NCI-H1105 treated with DMSO at 0.1 percent for 48 hours (cell line): ENCODE measurements around the gene KCNMA1.

Experiments
- DNase-seq: peaks from one replicate; lab custom pipeline; 2025; lab: John Stamatoyannopoulos, UW

Gene KCNMA1

GRCh38 chr10:77111611-77112550 lies 525.7 kb downstream of the KCNMA1 start:
- DNase-seq: peak; percentile 46

DNA sequence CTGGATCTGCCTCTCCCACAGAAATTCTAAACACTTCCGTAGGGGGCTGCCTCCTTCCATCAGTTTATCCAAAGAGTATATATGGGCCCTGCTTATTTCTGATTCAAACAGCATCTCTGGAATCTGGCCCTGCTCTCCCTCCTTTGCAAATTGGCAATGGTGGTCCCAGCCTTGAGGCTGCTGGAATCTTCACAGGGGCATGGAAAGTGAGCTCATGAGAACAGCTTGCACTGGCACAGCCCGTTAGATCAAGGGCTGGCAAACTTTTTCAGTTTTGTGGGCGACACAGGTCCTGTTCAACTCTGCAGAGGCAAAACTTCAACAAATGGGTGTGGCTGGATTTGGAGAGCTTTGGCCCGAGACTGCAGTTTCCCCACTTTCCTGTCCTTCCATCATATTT lies 526.9 kb downstream of the KCNMA1 start:
- no peak for DNase-seq

DNA sequence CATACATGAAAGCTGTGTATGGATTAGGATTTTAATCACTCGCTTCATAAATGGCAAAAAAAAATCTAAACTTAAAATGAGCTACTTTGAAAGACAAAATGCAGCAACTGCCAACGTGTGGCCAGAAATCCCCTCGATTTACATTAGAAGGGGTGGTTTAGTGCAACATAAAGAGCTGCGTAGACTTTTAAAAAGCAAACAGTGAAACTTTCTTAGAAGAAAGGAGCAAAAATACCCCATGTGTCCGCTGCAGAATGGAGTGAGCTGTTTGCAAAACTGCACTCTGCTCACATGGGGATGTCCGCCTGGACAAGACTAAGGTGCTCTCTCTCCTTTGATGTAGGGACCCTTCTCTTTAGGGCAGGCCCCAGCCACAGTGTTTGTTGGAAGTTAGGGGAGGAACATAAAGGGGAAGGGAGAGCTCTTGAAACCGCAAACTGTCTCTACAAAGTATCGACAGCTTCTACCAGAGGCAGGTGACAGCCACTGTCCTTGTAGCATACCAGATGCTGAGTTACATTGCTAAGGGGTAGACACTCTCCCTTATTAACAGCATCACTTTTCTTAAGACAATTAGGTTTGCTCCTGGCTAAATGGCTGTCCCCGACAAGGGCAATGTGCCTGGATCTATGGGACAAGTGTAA lies 528.1 kb downstream of the KCNMA1 start:
- DNase-seq: no peak

- no peak for DNase-seq
Observed at GRCh38 chr10:77106676-77107075, 530.9 kb downstream of the KCNMA1 start.

DNA sequence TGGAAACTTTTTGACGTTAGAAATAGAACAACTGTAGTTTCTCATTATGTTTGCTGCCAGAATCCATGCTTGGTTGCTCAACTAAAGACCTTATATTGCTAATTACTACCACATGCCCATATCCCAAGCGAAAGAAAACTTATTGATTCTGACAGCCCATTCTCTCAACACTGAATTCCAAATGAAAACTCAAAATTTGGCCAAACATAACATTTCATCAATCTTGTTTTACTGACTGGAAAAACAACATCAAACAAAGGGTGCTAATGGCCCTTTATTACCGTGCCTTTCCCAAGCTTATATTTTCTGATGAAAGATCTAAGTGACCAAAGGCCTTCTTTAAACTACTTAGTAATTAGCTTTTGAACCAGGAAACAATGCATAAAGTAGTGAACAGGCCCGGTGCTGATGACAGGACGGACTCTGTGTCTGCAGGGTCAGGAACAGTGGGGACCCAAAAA lies 531.8 kb downstream of the KCNMA1 start:
- DNase-seq: no peak

- DNase-seq: no peak
Observed at GRCh38 chr10:77104459-77104980, 533.1 kb downstream of the KCNMA1 start.

DNA sequence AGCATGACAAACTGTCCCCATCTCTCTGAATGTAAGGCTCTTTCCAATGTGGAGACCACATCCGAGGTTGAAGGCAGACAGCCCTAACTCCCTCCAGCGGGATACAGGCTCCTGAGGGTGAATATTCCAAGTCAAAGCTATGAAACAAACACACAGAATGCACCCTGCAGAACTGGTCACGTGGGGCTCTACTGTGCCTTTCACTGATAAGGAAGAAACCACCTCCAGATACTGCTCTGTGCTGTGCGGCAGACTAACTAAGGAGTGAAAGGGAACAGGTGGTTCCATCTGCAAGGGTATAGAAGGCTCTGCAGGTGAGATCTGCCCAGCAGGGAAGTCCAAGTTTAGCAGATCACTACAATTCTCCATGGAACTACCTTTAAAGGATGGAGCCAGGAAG lies 534.4 kb downstream of the KCNMA1 start:
- no peak for DNase-seq

DNA sequence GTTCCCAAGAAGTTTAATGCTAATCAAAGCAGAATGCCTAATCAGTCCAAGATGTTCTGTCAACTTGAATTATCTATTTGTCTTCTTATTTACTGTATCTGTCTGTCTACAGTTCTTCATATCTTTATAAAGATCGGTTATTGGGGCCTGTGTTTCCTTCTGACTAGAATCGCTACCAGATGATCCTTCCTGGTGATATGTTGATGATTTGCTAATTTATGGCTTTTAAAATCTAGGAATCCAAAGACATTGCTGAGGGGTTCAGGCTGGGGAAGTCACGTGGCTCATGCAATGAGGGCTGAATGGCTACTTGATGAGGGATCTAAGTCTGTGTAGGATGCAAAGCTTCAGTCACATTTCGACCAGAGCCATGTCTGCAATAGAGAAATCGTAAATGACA lies 536.3 kb downstream of the KCNMA1 start:
- DNase-seq: no peak

DNA sequence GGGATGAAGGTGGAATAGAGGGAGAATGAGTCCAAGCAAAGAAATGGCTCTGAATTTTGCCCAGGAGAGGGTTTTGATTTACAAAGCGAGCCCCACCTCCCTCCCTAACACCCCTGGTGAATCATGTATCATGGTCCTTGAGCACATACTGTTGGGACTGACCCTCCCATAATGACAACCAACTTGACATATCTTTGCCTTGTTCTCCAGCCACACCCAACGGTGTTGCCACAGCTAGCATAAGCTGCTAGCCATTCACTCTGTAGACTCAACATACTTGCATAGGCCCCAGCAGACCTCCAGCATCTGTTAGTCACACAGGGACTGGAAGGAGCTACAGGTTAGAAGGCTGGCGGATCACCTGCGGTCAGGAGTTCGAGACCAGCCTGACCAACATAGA lies 538.5 kb downstream of the KCNMA1 start:
- DNase-seq: no peak

DNA sequence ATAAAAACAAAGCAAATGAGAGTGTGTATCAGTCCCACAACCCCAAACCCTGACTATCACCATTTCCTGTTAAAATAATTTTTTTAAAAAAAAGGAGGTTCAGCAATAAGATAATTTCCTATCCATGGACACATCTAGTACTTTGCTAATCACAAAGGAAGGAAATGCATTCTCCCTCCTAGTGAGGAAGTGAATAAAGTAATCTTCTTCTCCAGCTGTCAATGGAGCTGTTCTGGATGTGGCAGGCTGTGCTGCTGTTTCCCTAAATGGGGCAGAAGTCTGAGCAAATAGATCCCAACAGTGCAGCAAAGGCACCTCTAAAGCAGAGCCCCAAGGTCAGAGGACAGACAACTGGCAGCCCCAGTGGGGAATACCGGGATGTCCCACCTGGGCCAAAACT lies 540.0 kb downstream of the KCNMA1 start:
- DNase-seq: no peak

DNA sequence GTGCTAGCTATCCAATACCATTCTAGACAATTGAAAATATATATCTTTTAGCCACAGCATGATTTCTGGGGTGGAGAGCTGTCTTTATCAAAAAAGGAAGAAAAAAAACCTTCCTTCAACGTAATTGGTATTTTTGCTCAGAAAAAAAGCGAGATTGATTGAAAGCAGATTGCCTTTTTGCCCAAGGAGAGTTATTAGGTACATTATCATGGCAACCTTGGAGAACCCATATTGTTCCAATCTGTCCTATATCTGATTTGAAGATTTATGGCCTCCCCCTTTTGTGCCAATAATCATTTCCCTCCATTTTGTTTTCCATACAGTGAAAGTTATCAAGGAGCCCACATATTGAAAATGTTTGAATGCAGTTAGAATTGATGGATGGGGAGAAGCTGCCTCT lies 544.5 kb downstream of the KCNMA1 start:
- DNase-seq: no peak

- no peak for DNase-seq
Observed at GRCh38 chr10:77091597-77092165, 545.9 kb downstream of the KCNMA1 start.

DNA sequence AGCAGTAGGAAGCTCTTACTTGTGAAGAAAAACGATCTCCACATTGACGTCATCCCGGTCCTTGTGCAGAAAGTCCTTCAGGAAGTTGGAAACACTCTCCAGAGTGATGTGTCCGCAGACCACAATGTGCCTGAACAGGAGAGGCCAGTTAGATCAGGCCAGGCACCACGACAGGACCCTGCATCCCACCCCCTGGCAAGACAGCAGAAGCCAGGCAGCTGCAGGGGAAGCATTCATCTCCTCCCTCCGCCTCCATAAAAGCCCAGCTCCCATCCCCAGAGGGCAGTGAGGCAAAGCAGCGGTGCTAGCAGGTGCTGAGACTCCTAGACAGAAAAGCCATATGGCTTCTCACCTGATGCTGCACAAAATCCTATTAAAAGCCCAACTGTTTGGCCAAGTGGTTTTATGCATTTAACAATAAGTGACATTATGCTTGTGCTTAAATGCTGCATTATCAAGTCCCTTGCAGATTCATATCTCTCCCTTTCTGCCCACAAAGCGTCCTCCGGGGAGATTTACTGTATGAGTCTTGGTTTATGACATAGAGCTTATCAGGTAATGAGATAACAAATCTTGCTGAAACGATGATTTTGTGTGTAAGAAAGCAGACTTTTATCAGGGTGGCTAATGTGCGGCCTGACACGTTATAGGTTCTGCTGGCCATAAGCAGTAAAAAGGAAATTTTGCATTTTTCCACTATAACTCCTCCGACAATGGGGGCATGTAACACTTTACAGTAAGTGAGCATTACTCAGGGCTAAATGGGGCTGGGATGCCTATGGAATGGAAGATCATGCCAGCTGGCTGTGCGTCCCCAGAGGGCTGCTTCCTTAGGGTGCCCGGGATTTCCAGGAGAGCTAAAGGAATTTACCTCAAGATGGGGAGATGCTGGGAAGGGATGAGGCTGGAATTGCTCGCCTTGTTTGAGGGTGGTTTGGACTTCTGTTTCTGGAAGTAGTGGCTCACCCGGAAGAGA lies 546.9 kb downstream of the KCNMA1 start:
- no peak for DNase-seq

DNA sequence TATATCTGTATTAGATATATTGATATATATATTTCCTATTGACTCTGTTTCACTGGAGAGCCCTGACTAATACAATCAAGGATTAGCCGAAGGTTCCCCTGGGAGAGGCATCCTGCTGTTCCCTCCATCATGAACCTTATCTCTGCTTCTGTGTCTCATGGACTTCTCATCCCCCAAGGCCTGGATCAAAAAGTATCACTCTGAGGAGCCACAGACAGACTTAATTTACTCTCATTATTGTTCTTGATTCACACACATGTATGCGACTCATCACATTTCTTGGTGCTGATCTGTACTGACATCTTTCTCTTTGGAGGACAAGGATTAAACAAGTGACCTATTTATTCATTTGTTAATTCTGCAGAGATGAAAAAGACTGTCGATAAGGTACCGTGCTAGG lies 550.2 kb downstream of the KCNMA1 start:
- no peak for DNase-seq

DNA sequence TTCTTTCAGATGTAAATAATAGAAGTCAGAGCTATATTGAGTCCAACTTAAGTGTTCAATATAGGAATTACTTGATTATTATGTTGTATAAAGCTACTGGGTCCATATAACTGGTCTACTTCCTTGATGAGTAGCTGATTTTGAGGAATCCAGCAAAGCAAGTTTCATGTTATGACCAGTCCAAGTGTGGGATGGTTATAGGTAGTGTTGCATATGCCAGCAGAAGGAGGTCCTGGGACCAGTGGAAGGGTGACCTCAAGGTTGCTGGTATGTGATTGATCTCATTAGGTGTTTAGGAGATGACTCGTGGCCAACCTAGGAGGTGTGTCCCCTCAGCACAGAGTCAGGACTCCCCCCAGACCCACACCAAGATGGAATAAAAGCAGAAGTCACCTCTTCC lies 551.5 kb downstream of the KCNMA1 start:
- no peak for DNase-seq

DNA sequence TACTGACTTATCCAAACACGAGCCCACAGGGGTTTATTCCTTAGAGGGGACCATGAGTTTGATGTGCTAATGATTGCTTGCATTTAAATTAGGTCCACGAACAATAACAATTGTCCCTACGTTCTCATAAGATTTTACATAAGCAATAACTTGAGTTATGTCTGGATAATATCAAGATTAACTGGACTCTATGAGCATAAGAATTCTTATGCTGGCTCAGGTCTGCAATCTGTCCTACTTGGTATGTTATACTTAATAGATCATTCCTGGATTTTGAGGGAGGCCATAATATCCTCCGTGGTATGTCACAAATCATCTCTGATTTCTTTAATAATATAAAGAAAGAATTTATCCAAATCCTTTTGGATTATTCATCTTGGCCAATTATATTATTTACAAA lies 552.3 kb downstream of the KCNMA1 start:
- no peak for DNase-seq

- no peak for DNase-seq
Observed at GRCh38 chr10:77084431-77085144, 553.0 kb downstream of the KCNMA1 start.

GRCh38 chr10:77082601-77083252 lies 554.9 kb downstream of the KCNMA1 start:
- no peak for DNase-seq

DNA sequence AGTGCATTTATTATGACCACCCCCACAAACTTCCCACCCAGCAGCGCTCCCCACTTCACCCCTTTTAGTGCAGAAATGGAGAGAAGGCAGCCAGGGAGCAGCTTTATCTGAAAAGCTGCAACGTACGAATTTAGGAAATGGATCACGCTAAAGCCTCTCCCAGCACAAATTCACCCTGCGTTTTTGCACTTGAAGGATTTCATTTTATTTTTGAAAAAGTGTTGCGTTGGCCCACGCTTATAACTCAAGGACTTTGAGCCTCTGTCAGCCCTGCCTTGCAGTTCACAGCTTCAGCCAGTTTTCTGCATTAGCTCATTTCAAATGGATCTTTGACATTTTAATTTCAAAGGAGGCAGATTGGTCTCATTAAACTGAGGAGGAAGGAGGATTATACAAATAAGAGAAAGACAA lies 556.1 kb downstream of the KCNMA1 start:
- DNase-seq: no peak

- DNase-seq: no peak
Observed at GRCh38 chr10:77080361-77081027, 557.1 kb downstream of the KCNMA1 start.
